ENCODE measurements around the gene TTC21A.

TTC21A gene

DNA sequence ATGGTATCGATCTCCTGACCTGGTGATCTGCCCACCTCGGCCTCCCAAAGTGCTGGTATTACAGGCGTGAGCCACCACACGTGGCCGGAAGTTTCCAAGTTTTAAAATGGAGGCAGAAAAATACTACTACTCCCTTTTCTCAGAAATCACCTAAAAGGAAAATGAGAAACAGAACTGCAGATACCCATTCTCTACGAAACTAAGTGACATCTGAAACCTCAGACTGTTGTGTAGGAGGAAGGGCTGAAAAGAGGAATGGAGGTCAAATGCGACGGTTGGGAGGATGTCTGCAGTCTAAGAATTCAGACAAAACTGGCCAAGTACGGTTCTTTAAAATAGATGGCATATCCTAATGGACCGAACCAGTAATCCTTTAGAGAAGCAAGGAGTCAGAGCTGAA is 31.6 kb upstream of the TTC21A start:
- TF ChIP-seq ZBTB7A (IDR thresholded peaks at IDR 0.05; ENCODE audit: low read depth) (no peak), TCF12 (IDR thresholded peaks at IDR 0.05; ENCODE audit: low read depth) (no peak), YY1 (IDR thresholded peaks at IDR 0.05; ENCODE audit: low read depth) (no peak)
- TF ChIP-seq, protein P1, sequence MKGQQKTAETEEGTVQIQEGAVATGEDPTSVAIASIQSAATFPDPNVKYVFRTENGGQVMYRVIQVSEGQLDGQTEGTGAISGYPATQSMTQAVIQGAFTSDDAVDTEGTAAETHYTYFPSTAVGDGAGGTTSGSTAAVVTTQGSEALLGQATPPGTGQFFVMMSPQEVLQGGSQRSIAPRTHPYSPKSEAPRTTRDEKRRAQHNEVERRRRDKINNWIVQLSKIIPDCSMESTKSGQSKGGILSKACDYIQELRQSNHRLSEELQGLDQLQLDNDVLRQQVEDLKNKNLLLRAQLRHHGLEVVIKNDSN (IDR thresholded peaks at IDR 0.05): no peak

DNA sequence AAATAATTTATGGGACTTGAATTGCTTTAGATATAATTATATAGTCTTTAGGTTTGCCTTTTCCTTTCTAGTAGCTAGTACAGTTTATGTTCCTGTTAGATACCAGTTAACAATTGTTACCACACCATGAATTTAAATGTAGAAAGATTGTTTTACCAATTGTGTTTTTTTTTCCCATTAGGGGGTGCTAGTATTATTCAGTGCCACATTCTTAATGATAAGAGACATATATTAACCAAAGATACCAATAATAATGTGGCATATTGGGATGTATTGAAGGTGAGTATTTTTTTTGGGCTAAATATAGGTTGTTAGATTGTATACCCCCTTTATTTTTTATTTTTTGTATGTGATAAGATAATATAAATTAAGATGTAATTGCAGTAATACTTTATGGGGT is 27.9 kb upstream of the TTC21A start:
- TF ChIP-seq, protein P2, sequence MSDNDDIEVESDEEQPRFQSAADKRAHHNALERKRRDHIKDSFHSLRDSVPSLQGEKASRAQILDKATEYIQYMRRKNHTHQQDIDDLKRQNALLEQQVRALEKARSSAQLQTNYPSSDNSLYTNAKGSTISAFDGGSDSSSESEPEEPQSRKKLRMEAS (IDR thresholded peaks at IDR 0.05): no peak
- TF ChIP-seq, protein P1 (IDR thresholded peaks at IDR 0.05): no peak
- TF ChIP-seq YY1 (IDR thresholded peaks at IDR 0.05; ENCODE audit: low read depth): no peak
- no peak for TF ChIP-seq EGR1 (IDR thresholded peaks at IDR 0.05)
- TF ChIP-seq ZBTB7A (IDR thresholded peaks at IDR 0.05; ENCODE audit: low read depth): no peak
- no peak for TF ChIP-seq TAF1 (IDR thresholded peaks at IDR 0.05; ENCODE audit: low read depth)
- no peak for TF ChIP-seq TEAD4 (IDR thresholded peaks at IDR 0.05)
- TF ChIP-seq CREB1 (IDR thresholded peaks at IDR 0.05; ENCODE audit: low read depth): no peak
- no peak for TF ChIP-seq NFIC (IDR thresholded peaks at IDR 0.05)

DNA sequence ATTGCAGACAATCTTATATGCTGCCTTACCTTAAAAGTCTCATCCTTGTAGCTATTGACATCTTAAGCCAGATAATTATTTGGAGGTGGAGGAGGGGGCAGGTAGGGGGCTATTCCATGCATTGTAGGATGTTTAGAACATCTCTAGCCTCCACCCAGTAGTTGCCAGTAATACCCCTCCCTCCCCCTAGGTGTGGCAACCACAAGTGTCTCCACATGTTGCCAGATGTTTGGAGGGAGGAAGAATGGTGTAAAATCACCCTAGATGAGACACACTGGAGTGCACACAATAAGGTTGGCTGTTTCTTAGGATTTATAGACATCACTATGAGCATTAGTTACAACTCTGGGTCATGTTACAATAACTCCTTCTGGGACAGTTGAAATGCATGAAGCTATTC is 27.5 kb upstream of the TTC21A start:
- TF ChIP-seq, protein P3, sequence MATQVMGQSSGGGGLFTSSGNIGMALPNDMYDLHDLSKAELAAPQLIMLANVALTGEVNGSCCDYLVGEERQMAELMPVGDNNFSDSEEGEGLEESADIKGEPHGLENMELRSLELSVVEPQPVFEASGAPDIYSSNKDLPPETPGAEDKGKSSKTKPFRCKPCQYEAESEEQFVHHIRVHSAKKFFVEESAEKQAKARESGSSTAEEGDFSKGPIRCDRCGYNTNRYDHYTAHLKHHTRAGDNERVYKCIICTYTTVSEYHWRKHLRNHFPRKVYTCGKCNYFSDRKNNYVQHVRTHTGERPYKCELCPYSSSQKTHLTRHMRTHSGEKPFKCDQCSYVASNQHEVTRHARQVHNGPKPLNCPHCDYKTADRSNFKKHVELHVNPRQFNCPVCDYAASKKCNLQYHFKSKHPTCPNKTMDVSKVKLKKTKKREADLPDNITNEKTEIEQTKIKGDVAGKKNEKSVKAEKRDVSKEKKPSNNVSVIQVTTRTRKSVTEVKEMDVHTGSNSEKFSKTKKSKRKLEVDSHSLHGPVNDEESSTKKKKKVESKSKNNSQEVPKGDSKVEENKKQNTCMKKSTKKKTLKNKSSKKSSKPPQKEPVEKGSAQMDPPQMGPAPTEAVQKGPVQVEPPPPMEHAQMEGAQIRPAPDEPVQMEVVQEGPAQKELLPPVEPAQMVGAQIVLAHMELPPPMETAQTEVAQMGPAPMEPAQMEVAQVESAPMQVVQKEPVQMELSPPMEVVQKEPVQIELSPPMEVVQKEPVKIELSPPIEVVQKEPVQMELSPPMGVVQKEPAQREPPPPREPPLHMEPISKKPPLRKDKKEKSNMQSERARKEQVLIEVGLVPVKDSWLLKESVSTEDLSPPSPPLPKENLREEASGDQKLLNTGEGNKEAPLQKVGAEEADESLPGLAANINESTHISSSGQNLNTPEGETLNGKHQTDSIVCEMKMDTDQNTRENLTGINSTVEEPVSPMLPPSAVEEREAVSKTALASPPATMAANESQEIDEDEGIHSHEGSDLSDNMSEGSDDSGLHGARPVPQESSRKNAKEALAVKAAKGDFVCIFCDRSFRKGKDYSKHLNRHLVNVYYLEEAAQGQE (IDR thresholded peaks at IDR 0.05; ENCODE audit: low read depth): no peak
- TF ChIP-seq CREB1 (IDR thresholded peaks at IDR 0.05; ENCODE audit: low read depth): no peak
- TF ChIP-seq, protein P2 (IDR thresholded peaks at IDR 0.05): no peak
- no peak for TF ChIP-seq TAF1 (IDR thresholded peaks at IDR 0.05; ENCODE audit: low read depth)
- no peak for TF ChIP-seq EGR1 (IDR thresholded peaks at IDR 0.05)
- TF ChIP-seq EP300 (IDR thresholded peaks at IDR 0.05; ENCODE audit: borderline replicate concordance): no peak
- no peak for TF ChIP-seq YY1 (IDR thresholded peaks at IDR 0.05; ENCODE audit: low read depth)

DNA sequence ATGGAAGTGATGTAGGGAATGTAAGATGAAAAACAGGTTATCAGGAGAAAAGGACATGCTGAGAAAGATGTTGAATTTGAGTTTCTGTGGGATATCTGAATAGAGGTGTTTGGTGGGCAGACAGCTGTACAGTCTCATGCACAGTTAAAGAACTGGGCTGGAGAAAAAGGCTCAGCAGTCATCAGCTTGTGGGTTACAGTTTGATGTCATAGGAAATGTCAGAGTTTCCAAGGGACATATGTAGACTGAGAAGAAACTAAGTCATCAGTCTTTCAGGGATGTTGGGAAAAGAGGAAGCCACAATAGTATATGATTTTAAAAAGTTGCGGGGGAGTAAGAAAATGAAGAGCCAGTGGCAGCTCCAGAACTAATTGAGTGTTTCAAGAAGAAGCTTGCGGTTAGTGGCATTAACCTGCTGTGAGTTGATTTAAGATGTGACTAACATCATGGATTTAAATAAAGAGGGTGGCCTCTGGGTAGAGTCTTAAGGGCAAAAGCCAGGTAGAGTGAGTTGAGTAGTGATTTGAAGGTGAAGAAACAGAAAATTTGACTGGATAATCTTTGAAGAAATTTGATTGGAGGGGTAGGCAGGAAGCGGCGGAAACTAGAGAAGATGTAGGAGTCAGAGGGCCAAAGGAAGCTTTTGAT is 24.7 kb upstream of the TTC21A start:
- TF ChIP-seq NFIC (IDR thresholded peaks at IDR 0.05) (no peak), EGR1 (IDR thresholded peaks at IDR 0.05) (no peak), CREB1 (IDR thresholded peaks at IDR 0.05; ENCODE audit: low read depth) (no peak), FOXM1 (IDR thresholded peaks at IDR 0.05; ENCODE audit: borderline replicate concordance, low read depth) (no peak), RAD21 (IDR thresholded peaks at IDR 0.05; ENCODE audit: low read depth) (no peak)

DNA sequence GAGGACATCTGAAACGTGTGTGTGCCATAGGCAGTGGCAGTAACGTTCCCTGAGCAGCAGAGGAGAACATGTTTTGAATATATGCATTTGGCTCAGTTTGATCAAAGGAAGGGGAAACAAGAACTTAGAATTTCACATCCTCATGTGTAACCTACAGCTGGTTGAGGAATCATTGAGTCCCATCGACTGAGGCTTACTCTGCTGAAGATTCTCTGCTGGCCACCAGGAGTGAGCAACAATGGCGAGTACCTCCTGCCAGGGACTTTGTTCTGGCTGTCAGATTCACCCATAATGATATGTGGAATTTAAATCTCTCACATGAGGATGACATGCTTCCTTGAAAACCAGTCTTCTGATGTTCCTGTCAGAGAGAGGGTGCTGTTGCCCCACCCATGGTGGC is 21.3 kb upstream of the TTC21A start:
- TF ChIP-seq, protein P1 (IDR thresholded peaks at IDR 0.05): no peak
- TF ChIP-seq EGR1 (IDR thresholded peaks at IDR 0.05): no peak
- TF ChIP-seq RAD21 (IDR thresholded peaks at IDR 0.05; ENCODE audit: low read depth): no peak
- TF ChIP-seq, protein P3 (IDR thresholded peaks at IDR 0.05; ENCODE audit: low read depth): no peak
- TF ChIP-seq ZBTB7A (IDR thresholded peaks at IDR 0.05; ENCODE audit: low read depth): no peak

DNA sequence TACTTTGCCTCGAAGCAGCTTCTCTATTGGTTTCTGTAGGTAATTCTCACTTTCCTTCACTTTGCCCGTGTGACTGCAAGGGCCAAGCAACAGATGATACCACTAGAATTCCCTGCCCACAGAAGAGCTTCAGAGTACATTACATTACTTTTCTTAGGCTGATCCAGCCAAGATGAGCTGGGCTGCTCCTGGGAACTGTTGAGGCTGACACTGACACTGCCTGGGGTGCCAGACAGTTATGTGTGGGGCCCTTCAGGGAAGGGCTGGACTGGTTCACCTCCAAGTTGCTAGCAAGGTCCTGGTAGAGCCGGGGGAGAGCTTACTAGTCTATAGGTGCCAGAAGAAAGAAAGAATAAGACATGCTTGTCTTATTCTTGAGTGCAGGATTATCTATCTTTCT is 19.0 kb upstream of the TTC21A start:
- TF ChIP-seq, protein P3 (IDR thresholded peaks at IDR 0.05; ENCODE audit: low read depth): no peak
- TF ChIP-seq, protein P2 (IDR thresholded peaks at IDR 0.05): no peak
- TF ChIP-seq EP300 (IDR thresholded peaks at IDR 0.05; ENCODE audit: borderline replicate concordance): no peak
- TF ChIP-seq, protein P1 (IDR thresholded peaks at IDR 0.05): no peak
- no peak for TF ChIP-seq NFIC (IDR thresholded peaks at IDR 0.05)
- no peak for TF ChIP-seq RAD21 (IDR thresholded peaks at IDR 0.05; ENCODE audit: low read depth)
- TF ChIP-seq YY1 (IDR thresholded peaks at IDR 0.05; ENCODE audit: low read depth): no peak
- TF ChIP-seq FOXM1 (IDR thresholded peaks at IDR 0.05; ENCODE audit: borderline replicate concordance, low read depth): no peak
- TF ChIP-seq TEAD4 (IDR thresholded peaks at IDR 0.05): no peak
- TF ChIP-seq CREB1 (IDR thresholded peaks at IDR 0.05; ENCODE audit: low read depth): no peak
- no peak for TF ChIP-seq CEBPB (IDR thresholded peaks at IDR 0.05)
- TF ChIP-seq TAF1 (IDR thresholded peaks at IDR 0.05; ENCODE audit: low read depth): no peak
- TF ChIP-seq ZBTB7A (IDR thresholded peaks at IDR 0.05; ENCODE audit: low read depth): no peak
